ENCODE results near the gene PCYOX1L.

- TF ChIP-seq CTCF (IDR thresholded peaks at IDR 0.05) (no peak), POLR2A (IDR thresholded peaks at IDR 0.05) (no peak), POLR2AphosphoS5 (IDR thresholded peaks at IDR 0.05) (no peak)
Observed at GRCh38 chr5:149326611-149327010, 31.2 kb upstream of the PCYOX1L start.

Measured in stomach (tissue), 4 donors.